GM12878 (cell line): ENCODE results near the gene DUS1L. TPM values are rescaled to one million over a fixed set of nuclear protein-coding genes. Genes with fewer than 3 reads are reported as not detected.

Experiments
- ATAC-seq: fragments of 200-7000 bp; cut with Tn5 transposase; 3 replicates; pipeline ENCODE4 v1.9.1; 2020; ENCODE audit warnings: mild to moderate bottlenecking, moderate library complexity
- BruUV-seq: library from RNA; stranded (reverse); fragments of 400-500 nt; replicated peaks from 2 replicates; lab custom pipeline; 2021; lab: Mats Ljungman, UMichigan
- CTCF ChIA-PET: fragments of 300-600 bp; sonication (Branson Sonifier 250); formaldehyde crosslinking; extraction: SDS; loops from one replicate; lab custom pipeline; 2021; ENCODE audit warnings: inconsistent platforms; lab: Yijun Ruan, JAX
- POLR2A ChIA-PET: fragments of 350-600 bp; formaldehyde crosslinking; extraction: SDS; loops from one replicate; lab custom pipeline; 2021; ENCODE audit warnings: inconsistent platforms; lab: Charles Lee
- RAD21 ChIA-PET: fragments of 300-600 bp; sonication (Branson Sonifier 250); formaldehyde crosslinking; loops from one replicate; lab custom pipeline; 2023; ENCODE audit warnings: antibody characterized with exemption; ENCODE audit not compliant: unreplicated experiment; lab: Charles Lee
- SMC1A ChIA-PET: fragments of 300-600 bp; sonication (Branson Sonifier 250); formaldehyde crosslinking; loops from one replicate; lab custom pipeline; 2023; ENCODE audit not compliant: unreplicated experiment, uncharacterized antibody; lab: Charles Lee
- DNase-seq: peaks from one replicate; pipeline ENCODE4 v3.0.0-alpha.2; 2011; ENCODE audit warnings: low read depth, low spot score
- FAIRE-seq: peaks from 3 replicates; lab custom pipeline; 2011; peaks lifted over from hg19 to GRCh38; lab: Jason Lieb, UNC
- H2AFZ ChIP-seq: 2 replicates; pipeline ENCODE4 v1.6.0; 2011; ENCODE audit warnings: low read depth, low read length, control low read depth; ENCODE audit not compliant: control insufficient read depth
- H3K27ac ChIP-seq: 2 replicates; pipeline ENCODE4 v1.5.1; 2011; ENCODE audit warnings: control low read depth; ENCODE audit not compliant: control insufficient read depth, insufficient read depth
- H3K27me3 ChIP-seq, 2 experiments: replicated peaks in 1 of 2; 2 replicates each; pipeline versions ENCODE4 v1.6.0 to v1.6.1; 2011; ENCODE audit warnings: low read length in 1 of 2; ENCODE audit not compliant: control insufficient read depth in 2 of 2, insufficient read depth in 2 of 2
- H3K36me3 ChIP-seq, 2 experiments: 2 replicates each; pipeline ENCODE4 v1.5.1; 2011; ENCODE audit warnings: low read length in 1 of 2; ENCODE audit not compliant: control insufficient read depth in 2 of 2, insufficient read depth in 2 of 2
- H3K4me1 ChIP-seq: 2 replicates; pipeline ENCODE4 v1.6.1; 2011; ENCODE audit warnings: mild to moderate bottlenecking, low read length, moderate library complexity, mixed read lengths; ENCODE audit not compliant: control insufficient read depth, insufficient read depth
- H3K4me2 ChIP-seq: 2 replicates; pipeline ENCODE4 v1.6.0; 2011; ENCODE audit warnings: control low read depth; ENCODE audit not compliant: control insufficient read depth, insufficient read depth
- H3K4me3 ChIP-seq: fragments of 200-600 bp; sonication (generic); 2 replicates; pipeline ENCODE4 v1.5.1; 2016
- H3K79me2 ChIP-seq: 2 replicates; pipeline ENCODE4 v1.6.0; 2011; ENCODE audit warnings: low read length; ENCODE audit not compliant: control insufficient read depth, insufficient read depth
- H3K9ac ChIP-seq: 2 replicates; pipeline ENCODE4 v1.8.0; 2011; ENCODE audit warnings: low read length, control low read depth, mixed read lengths; ENCODE audit not compliant: control insufficient read depth, insufficient read depth
- H3K9me3 ChIP-seq: replicated peaks from 3 replicates; pipeline ENCODE4 v1.5.1; 2011; ENCODE audit warnings: mild to moderate bottlenecking, low read length; ENCODE audit not compliant: control insufficient read depth, insufficient read depth
- H4K20me1 ChIP-seq: 2 replicates; pipeline ENCODE4 v1.6.0; 2011; ENCODE audit not compliant: control insufficient read depth, insufficient read depth
- CHD1 ChIP-seq: IDR thresholded peaks from 2 replicates; pipeline ENCODE4 v1.6.1; 2012; ENCODE audit warnings: low read depth, low read length, improper control_type of control experiment
- ESRRA ChIP-seq: IDR thresholded peaks from 2 replicates; pipeline ENCODE4 v1.6.1; 2012; ENCODE audit warnings: mild to moderate bottlenecking, low read length, improper control_type of control experiment
- PML ChIP-seq: IDR thresholded peaks from 2 replicates; pipeline ENCODE4 v1.6.1; 2012; ENCODE audit warnings: low read length, inconsistent platforms
- POLR2A ChIP-seq: IDR thresholded peaks from 2 replicates; pipeline ENCODE4 v1.6.1; 2011; ENCODE audit warnings: low read depth, mild to moderate bottlenecking, low read length
- SIN3A ChIP-seq: IDR thresholded peaks from 2 replicates; pipeline ENCODE4 v1.6.1; 2012; ENCODE audit warnings: low read depth, low read length, improper control_type of control experiment
- TAF1 ChIP-seq: IDR thresholded peaks from 2 replicates; pipeline ENCODE4 v1.6.1; 2011; ENCODE audit warnings: mild to moderate bottlenecking, low read depth, low read length, borderline replicate concordance
- ZNF274 ChIP-seq: IDR thresholded peaks from one replicate; pipeline ENCODE4 v1.8.0; 2011; ENCODE audit not compliant: insufficient read length, insufficient read depth
- WGBS: methylation state at CpG from one replicate; pipeline ENCODE4 v1.1.6; 2016; ENCODE audit warnings: low lambda C conversion rate; ENCODE audit not compliant: insufficient replicate concordance, insufficient coverage; ENCODE audit errors: missing lambda C conversion rate; 5-methylcytosine and 5-hydroxymethylcytosine counted together
- in situ Hi-C: fragments of 300-500 bp; cut with MboI; formaldehyde crosslinking; loops from 9 replicates; pipeline ENCODE4 v1.14.3; 2018; ENCODE audit warnings: mixed read lengths
- intact Hi-C: fragments of 100-400 bp; cut with micrococcal nuclease; formaldehyde crosslinking; loops from one replicate; pipeline ENCODE4 v1.14.2; 2022; ENCODE audit not compliant: unreplicated experiment
- polyA plus RNA-seq, 11 experiments: library from polyadenylated mRNA; depleted of rRNA in 4 of 11; unstranded in 6 of 11; stranded (reverse) in 5 of 11; fragments of >200 nt; fragmentation: Nextera tagmentation in 4 of 11; fragmentation: Illumina TruSeq in 1 of 11; extraction: Ambion mirVana in 4 of 11; extraction: Trizol in 1 of 11; gene quantifications; 1 replicate in 1 of 11; 2 replicates in 10 of 11; pipeline versions ENCODE4 v1.2.1 to v1.2.3, GENCODE V29; 2011 to 2016; ENCODE audit warnings: inconsistent platforms in 2 of 11, missing spikeins in 2 of 11, low read depth in 1 of 11
- total RNA-seq, 4 experiments: library from RNA; depleted of rRNA in 3 of 4; stranded (reverse); fragments of >200 nt in 3 of 4; fragmentation: Illumina TruSeq in 1 of 4; extraction: Trizol in 1 of 4; gene quantifications; 2 replicates each; pipeline versions ENCODE4 v1.2.1 to v1.2.3, GENCODE V29; 2013 to 2021
- TF ChIP-seq, protein P1 (sequence below): fragments of 450-650 bp; IDR thresholded peaks from 2 replicates; pipeline ENCODE4 v1.6.1; 2018; ENCODE audit warnings: mild to moderate bottlenecking, low read depth, moderate library complexity; ENCODE audit not compliant: partially characterized antibody

DUS1L gene
- total and polyA plus RNA-seq, 10 of the 15 experiments (the other 5 are each of a cell fraction or from before 2014, with no cell fraction given): 6.1 to 157 (median 44.5) TPM

DNA sequence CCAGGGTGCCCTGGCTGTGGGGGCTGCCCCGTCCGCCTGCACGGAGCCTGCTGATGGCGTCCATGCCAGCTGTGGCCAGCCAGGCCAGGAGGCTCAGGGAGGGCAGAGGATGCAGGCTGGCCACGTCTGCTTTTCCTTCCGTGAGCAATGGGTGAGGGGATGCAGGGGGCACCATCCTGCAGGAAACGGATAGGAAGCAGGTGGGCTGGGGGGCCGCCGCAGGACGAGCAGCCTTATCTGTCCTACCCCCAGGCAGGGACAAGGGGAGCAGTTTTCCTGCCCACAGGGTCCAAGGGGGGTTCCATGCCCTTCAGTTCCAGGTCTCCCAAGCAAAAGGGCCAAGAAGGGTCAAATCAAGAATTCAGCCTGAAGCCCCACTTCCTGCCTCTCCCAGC is 6.8 kb downstream of the DUS1L start:
- Histone ChIP-seq H3K4me3 (no peak overlapping the region), H3K27ac (no peak overlapping the region), H3K9ac (no peak overlapping the region), H3K79me2 (no peaks in the 10 kb centered on the region; the same call in 1 of the 2 replicates), H3K4me2 (no peak overlapping the region), H2AFZ (no peak overlapping the region), H3K27me3 (no peaks in the 10 kb centered on the region), H4K20me1 (no peaks in the 10 kb centered on the region), H3K9me3 (no peaks in the 10 kb centered on the region), H3K4me1 (no peaks in the 10 kb centered on the region; the same call in 1 of the 2 replicates), H3K36me3 (peaks cover 3 to 36% of the 10 kb centered on the region in 2 experiments)
- ChIA-PET POLR2A (interaction anchor here (0.6 kb wide), 1 partner anchor 133 kb away, joined by 3 read pairs; no protein-coding TSS in a partner anchor), SMC1A (no interaction called here), RAD21 (no interaction called here), CTCF (no interaction called here)
- DNase-seq (no peak), FAIRE-seq (no peak), ATAC-seq (no peak)
- TF ChIP-seq PML (no peak), ZNF274 (no peak), POLR2A (peak; percentile 51), TAF1 (no peak)
- 88% methylated on average over 10 of the region's 10 CpGs for WGBS
- intact Hi-C loops: no loop called here
- in situ Hi-C loops: no loop called here
- no TSS peak for BruUV-seq

DNA sequence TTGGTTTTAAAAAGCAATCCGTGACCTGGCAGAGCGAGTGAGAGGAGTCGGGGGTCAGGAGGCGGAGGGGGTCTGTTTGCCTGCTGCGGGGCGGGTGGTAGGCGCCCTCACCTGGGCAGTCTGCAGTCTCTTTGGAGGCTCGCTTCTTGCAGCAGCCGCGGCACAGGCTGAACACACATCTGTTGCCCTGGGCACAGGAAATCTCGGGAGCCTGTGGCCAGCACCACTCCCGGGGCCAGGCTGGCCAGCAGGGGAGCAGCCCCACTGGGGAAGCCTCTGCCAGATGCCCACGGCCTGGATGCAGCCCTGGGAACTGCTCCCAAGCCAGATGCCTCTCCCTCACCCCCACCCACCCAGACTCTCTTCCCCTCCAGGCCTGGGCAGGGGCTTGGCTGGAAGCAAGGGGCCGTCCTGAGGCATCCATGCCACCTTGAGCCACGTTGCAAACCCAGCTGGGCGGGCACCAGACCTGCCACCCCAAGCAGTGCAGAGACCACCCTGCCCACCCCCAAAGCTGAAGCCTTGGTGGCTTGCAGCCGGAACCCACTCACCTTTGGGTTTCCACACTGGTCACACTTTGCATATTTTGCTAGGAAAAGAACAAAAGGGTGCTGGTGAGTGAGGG is 7.3 kb downstream of the DUS1L start:
- Histone ChIP-seq H3K79me2 (peaks cover under 1% of the 10 kb centered on the region; the same call in 1 of the 2 replicates), H2AFZ (no peak overlapping the region), H3K4me3 (no peak overlapping the region), H3K27ac (no peak overlapping the region), H3K36me3 (peaks cover 3 to 36% of the 10 kb centered on the region in 2 experiments), H4K20me1 (no peaks in the 10 kb centered on the region), H3K27me3 (no peaks in the 10 kb centered on the region), H3K9me3 (no peaks in the 10 kb centered on the region), H3K4me1 (peaks cover under 1% of the 10 kb centered on the region; the same call in 1 of the 2 replicates), H3K9ac (no peak overlapping the region), H3K4me2 (no peak overlapping the region)
- ChIA-PET POLR2A (no interaction called here), CTCF (no interaction called here), SMC1A (no interaction called here), RAD21 (no interaction called here)
- FAIRE-seq (no peak), ATAC-seq (no peak), DNase-seq (no peak)
- WGBS: 76% methylated on average over 17 of the region's 17 CpGs
- TF ChIP-seq POLR2A: 0 out of 2 replicates have a peak, but pooled peaks have one; percentile 4
- TF ChIP-seq SIN3A: no peak
- no peak for TF ChIP-seq CHD1
- TF ChIP-seq, protein P1, sequence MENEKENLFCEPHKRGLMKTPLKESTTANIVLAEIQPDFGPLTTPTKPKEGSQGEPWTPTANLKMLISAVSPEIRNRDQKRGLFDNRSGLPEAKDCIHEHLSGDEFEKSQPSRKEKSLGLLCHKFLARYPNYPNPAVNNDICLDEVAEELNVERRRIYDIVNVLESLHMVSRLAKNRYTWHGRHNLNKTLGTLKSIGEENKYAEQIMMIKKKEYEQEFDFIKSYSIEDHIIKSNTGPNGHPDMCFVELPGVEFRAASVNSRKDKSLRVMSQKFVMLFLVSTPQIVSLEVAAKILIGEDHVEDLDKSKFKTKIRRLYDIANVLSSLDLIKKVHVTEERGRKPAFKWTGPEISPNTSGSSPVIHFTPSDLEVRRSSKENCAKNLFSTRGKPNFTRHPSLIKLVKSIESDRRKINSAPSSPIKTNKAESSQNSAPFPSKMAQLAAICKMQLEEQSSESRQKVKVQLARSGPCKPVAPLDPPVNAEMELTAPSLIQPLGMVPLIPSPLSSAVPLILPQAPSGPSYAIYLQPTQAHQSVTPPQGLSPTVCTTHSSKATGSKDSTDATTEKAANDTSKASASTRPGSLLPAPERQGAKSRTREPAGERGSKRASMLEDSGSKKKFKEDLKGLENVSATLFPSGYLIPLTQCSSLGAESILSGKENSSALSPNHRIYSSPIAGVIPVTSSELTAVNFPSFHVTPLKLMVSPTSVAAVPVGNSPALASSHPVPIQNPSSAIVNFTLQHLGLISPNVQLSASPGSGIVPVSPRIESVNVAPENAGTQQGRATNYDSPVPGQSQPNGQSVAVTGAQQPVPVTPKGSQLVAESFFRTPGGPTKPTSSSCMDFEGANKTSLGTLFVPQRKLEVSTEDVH: no peak
- TF ChIP-seq ESRRA: no peak
- intact Hi-C loops: no loop called here
- BruUV-seq: no TSS peak
- in situ Hi-C loops: no loop called here
